ENCODE measurements around the gene OGDH. TPM values are rescaled to one million over a fixed set of nuclear protein-coding genes. Genes with fewer than 3 reads are reported as not detected.
"Not testable (repeated sequence)": the region's sequence is repeated elsewhere in the genome, so short reads cannot be mapped to it uniquely, and the experiment has no call there.

The OGDH gene
- total RNA-seq, 4 donors from 2014 or later: 98.6 to 146 (median 127) TPM

DNA sequence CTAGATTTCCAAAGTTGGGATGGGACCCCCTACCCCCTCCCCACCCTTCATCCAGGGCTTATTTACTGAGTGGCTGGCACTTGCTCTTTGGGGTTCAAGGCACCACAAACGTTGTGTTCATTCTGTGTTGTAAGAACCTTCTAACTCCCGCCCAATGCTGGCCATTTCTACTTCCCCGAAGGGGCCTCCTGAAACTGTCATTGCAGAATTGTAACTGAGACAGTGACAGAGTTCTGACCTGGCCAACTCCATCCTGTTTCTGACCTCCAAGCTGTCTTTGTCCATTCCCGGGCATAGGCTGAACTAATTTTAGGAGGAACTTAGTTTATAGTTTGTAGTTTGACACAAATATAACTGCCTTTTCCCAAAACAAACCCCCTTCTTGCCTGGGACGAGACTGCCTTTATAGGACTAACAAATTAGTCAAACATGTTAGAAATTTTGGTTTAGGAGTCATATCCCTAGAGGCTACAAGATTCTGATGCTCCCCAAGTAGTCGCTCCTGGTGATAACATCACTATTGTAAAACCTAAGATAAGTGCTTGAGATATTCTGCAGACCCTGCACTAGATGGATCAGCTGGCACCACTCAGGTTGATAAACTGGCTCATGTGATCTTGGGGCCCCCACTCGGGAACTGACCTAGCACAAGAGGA lies 107.4 kb downstream of the OGDH start:
- WGBS: 63% methylated on average over 7 of the region's 7 CpGs
- no peak overlapping the region for H3K27ac ChIP-seq
- H3K9me3 ChIP-seq: no peaks in the 10 kb centered on the region
- no peak for TF ChIP-seq CTCF (IDR thresholded peaks at IDR 0.05)
- no peak for TF ChIP-seq POLR2AphosphoS5 (IDR thresholded peaks at IDR 0.05)
- TF ChIP-seq EP300 (IDR thresholded peaks at IDR 0.05): no peak
- TF ChIP-seq POLR2A (IDR thresholded peaks at IDR 0.05): no peak
- H3K36me3 ChIP-seq: peaks cover 7% of the 10 kb centered on the region
- no peak for DNase-seq (ENCODE audit: low spot score in 2 of 2)
- no peaks in the 10 kb centered on the region for H3K27me3 ChIP-seq
- H3K4me3 ChIP-seq: no peak overlapping the region
- H3K4me1 ChIP-seq: no peaks in the 10 kb centered on the region

- DNase-seq (ENCODE audit: low spot score in 2 of 2): no peak
- 89% methylated on average over 3 of the region's 3 CpGs for WGBS
- no peak overlapping the region for H3K4me3 ChIP-seq
- H3K4me1 ChIP-seq: no peaks in the 10 kb centered on the region
- no peaks in the 10 kb centered on the region for H3K36me3 ChIP-seq
- TF ChIP-seq CTCF (IDR thresholded peaks at IDR 0.05): no peak
- TF ChIP-seq POLR2AphosphoS5 (IDR thresholded peaks at IDR 0.05): no peak
- no peak for TF ChIP-seq EP300 (IDR thresholded peaks at IDR 0.05)
- TF ChIP-seq POLR2A (IDR thresholded peaks at IDR 0.05): no peak
- H3K9me3 ChIP-seq: peaks cover 6% of the 10 kb centered on the region
- H3K27me3 ChIP-seq: no peaks in the 10 kb centered on the region
- H3K27ac ChIP-seq: no peak overlapping the region
Measured at GRCh38 chr7:44716205-44716604, 109.8 kb downstream of the OGDH start.

- Histone ChIP-seq H3K27ac (no peak overlapping the region), H3K9me3 (peaks cover 6% of the 10 kb centered on the region), H3K4me3 (no peak overlapping the region), H3K4me1 (no peaks in the 10 kb centered on the region), H3K36me3 (no peaks in the 10 kb centered on the region), H3K27me3 (no peaks in the 10 kb centered on the region)
- TF ChIP-seq CTCF (IDR thresholded peaks at IDR 0.05) (no peak), POLR2AphosphoS5 (IDR thresholded peaks at IDR 0.05) (no peak), EP300 (IDR thresholded peaks at IDR 0.05) (no peak), POLR2A (IDR thresholded peaks at IDR 0.05) (no peak)
- no peak for DNase-seq (ENCODE audit: low spot score in 2 of 2)
- WGBS: 87% methylated on average over 4 of the region's 4 CpGs
Measured at GRCh38 chr7:44720301-44720700, 113.9 kb downstream of the OGDH start.

GRCh38 chr7:44724276-44724675 lies 117.8 kb downstream of the OGDH start:
- H3K9me3 ChIP-seq: peaks cover 6% of the 10 kb centered on the region
- no peaks in the 10 kb centered on the region for H3K4me1 ChIP-seq
- WGBS: 80% methylated on average over 4 of the region's 4 CpGs
- TF ChIP-seq EP300 (IDR thresholded peaks at IDR 0.05) (no peak), POLR2AphosphoS5 (IDR thresholded peaks at IDR 0.05) (no peak), POLR2A (IDR thresholded peaks at IDR 0.05) (no peak), CTCF (IDR thresholded peaks at IDR 0.05) (no peak)
- no peak for DNase-seq (ENCODE audit: low spot score in 2 of 2)
- no peaks in the 10 kb centered on the region for H3K27me3 ChIP-seq
- no peaks in the 10 kb centered on the region for H3K36me3 ChIP-seq
- no peak overlapping the region for H3K4me3 ChIP-seq
- no peak overlapping the region for H3K27ac ChIP-seq

- H3K4me1 ChIP-seq; DNase-seq (ENCODE audit: low spot score in 2 of 2); H3K27me3 ChIP-seq; H3K36me3 ChIP-seq; H3K27ac ChIP-seq; H3K4me3 ChIP-seq; H3K9me3 ChIP-seq: not testable (repeated sequence)
- 66% methylated on average over 7 of the region's 7 CpGs for WGBS
Measured at GRCh38 chr7:44726250-44726649, 119.8 kb downstream of the OGDH start.

Measured in suprapubic skin (tissue), 4 donors.